HEK293 (cell line): ENCODE results near the gene BCL11B.

Experiments
- BCL11B ChIP-seq: fragments of 450-650 bp; formaldehyde crosslinking; IDR thresholded peaks from 2 replicates; pipeline ENCODE4 v1.5.1; 2016; ENCODE audit warnings: low read depth, missing biosample characterization, missing genetic modification characterization
- PRDM2 ChIP-seq: fragments of 450-650 bp; formaldehyde crosslinking; IDR thresholded peaks from 2 replicates; pipeline ENCODE4 v1.5.1; 2016; ENCODE audit warnings: missing biosample characterization, missing genetic modification characterization, borderline replicate concordance
- PRDM4 ChIP-seq: fragments of 450-650 bp; formaldehyde crosslinking; IDR thresholded peaks from 2 replicates; pipeline ENCODE4 v1.5.1; 2017; ENCODE audit warnings: missing biosample characterization, missing genetic modification characterization
- SETDB1 ChIP-seq: IDR thresholded peaks from one replicate; pipeline ENCODE4 v1.6.1; 2017; ENCODE audit warnings: mild to moderate bottlenecking, low read length, moderate library complexity, mixed read lengths; ENCODE audit not compliant: insufficient read length
- SP2 ChIP-seq: fragments of 450-650 bp; formaldehyde crosslinking; IDR thresholded peaks from 2 replicates; pipeline ENCODE4 v1.5.1; 2016; ENCODE audit warnings: missing biosample characterization, missing genetic modification characterization
- SP3 ChIP-seq: fragments of 450-650 bp; formaldehyde crosslinking; IDR thresholded peaks from 2 replicates; pipeline ENCODE4 v1.5.1; 2016; ENCODE audit warnings: missing biosample characterization, missing genetic modification characterization
- YY1 ChIP-seq: fragments of 450-650 bp; formaldehyde crosslinking; IDR thresholded peaks from 2 replicates; pipeline ENCODE4 v1.5.1; 2018; ENCODE audit warnings: missing biosample characterization, missing genetic modification characterization
- ZBTB44 ChIP-seq: fragments of 450-650 bp; IDR thresholded peaks from 2 replicates; pipeline ENCODE4 v1.5.1; 2018; ENCODE audit warnings: missing biosample characterization, mild to moderate bottlenecking, missing genetic modification characterization
- ZNF138 ChIP-seq: fragments of 450-650 bp; formaldehyde crosslinking; IDR thresholded peaks from 2 replicates; pipeline ENCODE4 v1.5.1; 2016; ENCODE audit warnings: missing biosample characterization, missing genetic modification characterization, borderline replicate concordance
- ZNF148 ChIP-seq: fragments of 450-650 bp; formaldehyde crosslinking; IDR thresholded peaks from 2 replicates; pipeline ENCODE4 v1.5.0; 2017; ENCODE audit warnings: missing biosample characterization, missing genetic modification characterization, borderline replicate concordance
- ZNF19 ChIP-seq: fragments of 450-650 bp; formaldehyde crosslinking; IDR thresholded peaks from 2 replicates; pipeline ENCODE4; 2016; ENCODE audit warnings: missing biosample characterization, missing genetic modification characterization, low read depth
- ZNF202 ChIP-seq: fragments of 450-650 bp; formaldehyde crosslinking; IDR thresholded peaks from 2 replicates; pipeline ENCODE4 v1.5.1; 2016; ENCODE audit warnings: missing biosample characterization, missing genetic modification characterization, borderline replicate concordance
- ZNF214 ChIP-seq: fragments of 450-650 bp; formaldehyde crosslinking; IDR thresholded peaks from 2 replicates; pipeline ENCODE4 v1.5.1; 2017; ENCODE audit warnings: missing biosample characterization, mild to moderate bottlenecking, missing genetic modification characterization, borderline replicate concordance
- ZNF24 ChIP-seq: fragments of 450-650 bp; formaldehyde crosslinking; IDR thresholded peaks from 2 replicates; pipeline ENCODE4 v1.5.1; 2016; ENCODE audit warnings: missing biosample characterization, missing genetic modification characterization
- ZNF266 ChIP-seq: fragments of 450-650 bp; formaldehyde crosslinking; IDR thresholded peaks from 2 replicates; pipeline ENCODE4 v1.5.1; 2016; ENCODE audit warnings: missing biosample characterization, missing genetic modification characterization, low read depth
- ZNF398 ChIP-seq: fragments of 450-650 bp; formaldehyde crosslinking; IDR thresholded peaks from 2 replicates; pipeline ENCODE4 v1.5.1; 2017; ENCODE audit warnings: missing biosample characterization, missing genetic modification characterization
- ZNF514 ChIP-seq: fragments of 450-650 bp; formaldehyde crosslinking; IDR thresholded peaks from 2 replicates; pipeline ENCODE4 v1.5.1; 2016; ENCODE audit warnings: missing biosample characterization, missing genetic modification characterization
- ZNF610 ChIP-seq: fragments of 450-650 bp; formaldehyde crosslinking; IDR thresholded peaks from 2 replicates; pipeline ENCODE4 v1.5.1; 2016; ENCODE audit warnings: missing biosample characterization, missing genetic modification characterization, borderline replicate concordance
- ZNF623 ChIP-seq: fragments of 450-650 bp; formaldehyde crosslinking; IDR thresholded peaks from 2 replicates; pipeline ENCODE4 v1.5.1; 2016; ENCODE audit warnings: missing biosample characterization, missing genetic modification characterization
- ZSCAN23 ChIP-seq: fragments of 450-650 bp; formaldehyde crosslinking; IDR thresholded peaks from 2 replicates; pipeline ENCODE4 v1.5.1; 2016; ENCODE audit warnings: missing biosample characterization, missing genetic modification characterization

Gene BCL11B

GRCh38 chr14:99274346-99275221, 2.6 kb upstream of the BCL11B start (continued):
- TF ChIP-seq PRDM2 (tag by site-specific recombination) (no peak), SETDB1 (no peak), ZSCAN23 (tag by site-specific recombination) (0 out of 2 replicates have a peak, but pooled peaks have one; percentile 43), ZNF19 (tag by site-specific recombination) (no peak), ZNF623 (tag by site-specific recombination) (no peak), ZNF514 (tag by site-specific recombination) (no peak), ZNF202 (tag by site-specific recombination) (peak; percentile 64; the same call in 1 of the 2 replicates), ZNF24 (peak; percentile 70; the same call in 1 of the 2 replicates), ZNF148 (tag by site-specific recombination) (no peak), BCL11B (tag by site-specific recombination) (no peak), PRDM4 (tag by site-specific recombination) (no peak; the same call in 1 of the 2 replicates), ZNF214 (tag by site-specific recombination) (no peak), ZBTB44 (tag by site-specific recombination) (no peak), YY1 (tag by site-specific recombination) (no peak; the same call in none of the 2 replicates), SP3 (peak; percentile 92), ZNF138 (tag by site-specific recombination) (no peak), ZNF266 (tag by site-specific recombination) (no peak), SP2 (tag by site-specific recombination) (peak; percentile 85), ZNF610 (peak; percentile 83; the same call in 1 of the 2 replicates), ZNF398 (peak; percentile 100)
